Fibroblast of lung (primary cell): Measurements from ENCODE around the gene TCP11L2. TPM values are rescaled to one million over a fixed set of nuclear protein-coding genes. Genes with fewer than 3 reads are reported as not detected.

Source experiments
- DNase-seq, 2 donors: peaks; one replicate each; pipeline versions ENCODE4 v3.0.0 to v3.0.0-alpha.2; 2010; ENCODE audit warnings: low read depth in 2 of 2
- H2AFZ ChIP-seq: 2 replicates; pipeline ENCODE4 v1.5.1; 2012; ENCODE audit warnings: low read length, control low read depth, inconsistent platforms
- H3K27ac ChIP-seq: 2 replicates; pipeline ENCODE4 v1.5.1; 2011; ENCODE audit warnings: low read length, control low read depth; ENCODE audit not compliant: insufficient read depth
- H3K27me3 ChIP-seq: 2 replicates; pipeline ENCODE4 v1.5.1; 2011; ENCODE audit warnings: mild to moderate bottlenecking, low read length; ENCODE audit not compliant: control insufficient read depth, insufficient read depth
- H3K36me3 ChIP-seq: 2 replicates; pipeline ENCODE4 v1.5.1; 2011; ENCODE audit warnings: low read length; ENCODE audit not compliant: control insufficient read depth, insufficient read depth
- H3K4me1 ChIP-seq: 2 replicates; pipeline ENCODE4 v1.5.1; 2011; ENCODE audit warnings: low read length; ENCODE audit not compliant: control insufficient read depth, insufficient read depth; ENCODE audit errors: extremely low read depth
- H3K4me2 ChIP-seq: 2 replicates; pipeline ENCODE4 v1.5.1; 2011; ENCODE audit warnings: low read length, control low read depth; ENCODE audit not compliant: insufficient read depth; ENCODE audit errors: extremely low read depth
- H3K4me3 ChIP-seq, 4 experiments: fragments of 200-600 bp in 1 of 4; sonication (generic) in 1 of 4; replicated peaks in 1 of 4; 2 replicates each; pipeline ENCODE4 v1.5.1; 2011 to 2016; ENCODE audit warnings: low read length in 4 of 4, low read depth in 3 of 4, mild to moderate bottlenecking in 3 of 4, control low read depth in 2 of 4, inconsistent platforms in 1 of 4, mixed read lengths in 1 of 4; ENCODE audit not compliant: insufficient read depth in 1 of 4; ENCODE audit errors: control extremely low read depth in 1 of 4
- H3K79me2 ChIP-seq: 2 replicates; pipeline ENCODE4 v1.5.1; 2012; ENCODE audit warnings: mild to moderate bottlenecking, low read length, inconsistent platforms; ENCODE audit not compliant: control insufficient read depth, insufficient read depth
- H3K9ac ChIP-seq: 2 replicates; pipeline ENCODE4 v1.5.1; 2011; ENCODE audit warnings: mild to moderate bottlenecking, low read length, control low read depth; ENCODE audit not compliant: insufficient read depth
- H3K9me3 ChIP-seq: 2 replicates; pipeline ENCODE4 v1.5.1; 2012; ENCODE audit warnings: low read depth, low read length; ENCODE audit not compliant: control insufficient read depth, insufficient read depth
- H4K20me1 ChIP-seq: 2 replicates; pipeline ENCODE4 v1.5.1; 2011; ENCODE audit warnings: low read length; ENCODE audit not compliant: control insufficient read depth, insufficient read depth; ENCODE audit errors: extremely low read depth
- EZH2 ChIP-seq: IDR thresholded peaks from 2 replicates; pipeline ENCODE4 v1.5.1; 2012; ENCODE audit warnings: low read length, control low read depth, mild to moderate bottlenecking; ENCODE audit errors: missing control alignments
- polyA plus RNA-seq, 2 donors: library from polyadenylated mRNA; depleted of rRNA in 1 of 2; stranded (reverse) in 1 of 2; unstranded in 1 of 2; fragments of >200 nt; gene quantifications; 2 replicates each; pipeline ENCODE4 v1.2.1, GENCODE V29; 2011 to 2012; ENCODE audit warnings: missing spikeins in 1 of 2
- total RNA-seq: library from RNA; depleted of rRNA; stranded (reverse); fragments of >200 nt; gene quantifications from 2 replicates; pipeline ENCODE4 v1.2.1, GENCODE V29; 2014
- TF ChIP-seq, protein P1 (sequence below), 2 donors: IDR thresholded peaks in 1 of 2; conservative IDR thresholded peaks in 1 of 2; 1 replicate in 1 of 2; 2 replicates in 1 of 2; pipeline ENCODE4 v1.5.1; 2011 to 2012; ENCODE audit warnings: low read length in 2 of 2, control low read depth in 1 of 2, inconsistent platforms in 1 of 2, low read depth in 1 of 2, mild to moderate bottlenecking in 1 of 2

TCP11L2 gene
- total and polyA plus RNA-seq, 2 donors (not counting 1 experiment from before 2014, with no cell fraction given): 23.6 to 82.6 TPM

DNA sequence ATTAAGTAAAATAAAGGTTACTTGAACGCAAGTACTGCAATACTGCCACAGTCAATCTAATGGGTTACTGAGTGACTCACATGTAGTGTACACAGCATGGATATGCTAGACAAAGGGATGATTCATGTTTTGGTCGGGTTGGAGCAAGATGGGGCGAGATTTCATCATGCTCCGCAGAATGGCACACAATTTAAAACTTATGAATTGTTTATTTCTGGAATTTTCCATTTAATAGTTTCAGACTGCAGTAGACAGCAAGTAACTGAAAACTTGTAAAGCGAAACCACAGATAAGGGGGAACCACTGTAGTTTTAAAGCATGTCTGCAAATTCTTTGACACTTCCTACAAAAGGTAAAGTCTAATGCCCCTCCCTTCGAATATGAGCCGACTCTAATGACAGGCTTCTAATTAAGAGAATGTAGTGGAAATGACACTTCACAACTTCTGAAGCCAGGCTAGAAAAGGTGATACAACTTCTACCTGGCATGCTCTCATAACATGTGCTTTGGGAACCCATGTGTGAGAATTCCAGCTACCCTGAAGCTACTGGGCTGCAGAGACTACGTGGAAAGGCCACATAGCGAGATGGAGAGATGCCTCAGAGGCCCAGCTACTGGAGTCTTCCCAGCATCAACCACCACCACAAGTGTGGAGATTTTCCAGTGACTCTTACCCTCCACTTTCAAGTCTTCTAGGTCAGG lies 13.9 kb upstream of the TCP11L2 start:
- peaks cover 3% of the 10 kb centered on the region for H3K4me1 ChIP-seq
- peak; percentile 96 for DNase-seq
- no peaks in the 10 kb centered on the region for H3K9me3 ChIP-seq
- H3K27me3 ChIP-seq: no peaks in the 10 kb centered on the region
- no peak overlapping the region for H3K9ac ChIP-seq
- no peaks in the 10 kb centered on the region for H3K79me2 ChIP-seq
- no peak overlapping the region for H3K4me2 ChIP-seq
- TF ChIP-seq EZH2: no peak
- TF ChIP-seq, protein P1, sequence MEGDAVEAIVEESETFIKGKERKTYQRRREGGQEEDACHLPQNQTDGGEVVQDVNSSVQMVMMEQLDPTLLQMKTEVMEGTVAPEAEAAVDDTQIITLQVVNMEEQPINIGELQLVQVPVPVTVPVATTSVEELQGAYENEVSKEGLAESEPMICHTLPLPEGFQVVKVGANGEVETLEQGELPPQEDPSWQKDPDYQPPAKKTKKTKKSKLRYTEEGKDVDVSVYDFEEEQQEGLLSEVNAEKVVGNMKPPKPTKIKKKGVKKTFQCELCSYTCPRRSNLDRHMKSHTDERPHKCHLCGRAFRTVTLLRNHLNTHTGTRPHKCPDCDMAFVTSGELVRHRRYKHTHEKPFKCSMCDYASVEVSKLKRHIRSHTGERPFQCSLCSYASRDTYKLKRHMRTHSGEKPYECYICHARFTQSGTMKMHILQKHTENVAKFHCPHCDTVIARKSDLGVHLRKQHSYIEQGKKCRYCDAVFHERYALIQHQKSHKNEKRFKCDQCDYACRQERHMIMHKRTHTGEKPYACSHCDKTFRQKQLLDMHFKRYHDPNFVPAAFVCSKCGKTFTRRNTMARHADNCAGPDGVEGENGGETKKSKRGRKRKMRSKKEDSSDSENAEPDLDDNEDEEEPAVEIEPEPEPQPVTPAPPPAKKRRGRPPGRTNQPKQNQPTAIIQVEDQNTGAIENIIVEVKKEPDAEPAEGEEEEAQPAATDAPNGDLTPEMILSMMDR (conservative IDR thresholded peaks at IDR 0.05 in 1 of 2, IDR thresholded peaks at IDR 0.05 in 1 of 2; ENCODE audit: low read depth in 1 of 2, low read length in 2 of 2): no peak
- H3K4me3 ChIP-seq: no peak overlapping the region
- no peak overlapping the region for H2AFZ ChIP-seq
- no peaks in the 10 kb centered on the region for H3K36me3 ChIP-seq
- peak overlapping the region; percentile 22 for H3K27ac ChIP-seq
- no peaks in the 10 kb centered on the region for H4K20me1 ChIP-seq

DNA sequence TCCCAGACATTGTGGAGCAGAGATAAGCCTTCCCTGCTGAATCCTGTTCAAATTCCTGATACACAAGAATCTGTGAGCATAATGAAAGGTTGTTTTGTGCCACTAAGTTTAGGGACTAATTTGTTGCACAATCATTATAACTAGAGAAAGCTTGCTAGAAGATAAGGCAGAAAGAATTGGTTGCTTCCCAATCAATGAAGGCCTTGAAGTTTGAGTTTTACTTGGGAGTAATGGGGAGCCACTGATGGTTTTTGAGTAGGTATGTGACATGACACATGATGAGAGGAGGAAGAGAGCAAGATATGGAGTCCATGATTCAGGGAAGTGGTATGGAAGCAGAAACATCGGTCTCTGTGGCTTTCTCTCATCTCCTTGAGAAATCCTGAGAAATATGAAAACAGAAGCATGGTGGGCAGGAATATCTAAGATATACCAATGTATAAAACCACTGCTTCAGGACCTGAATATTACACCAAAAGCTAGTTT lies 13.3 kb upstream of the TCP11L2 start:
- peak in 1 of 2 donors; percentile 64 for DNase-seq
- Histone ChIP-seq H3K4me2 (no peak overlapping the region), H4K20me1 (no peaks in the 10 kb centered on the region), H3K4me3 (no peak overlapping the region), H2AFZ (no peak overlapping the region), H3K9ac (no peak overlapping the region), H3K36me3 (no peaks in the 10 kb centered on the region), H3K27ac (peak overlapping the region; percentile 22), H3K27me3 (no peaks in the 10 kb centered on the region), H3K9me3 (no peaks in the 10 kb centered on the region), H3K4me1 (peaks cover 3% of the 10 kb centered on the region), H3K79me2 (no peaks in the 10 kb centered on the region)
- TF ChIP-seq, protein P1 (conservative IDR thresholded peaks at IDR 0.05 in 1 of 2, IDR thresholded peaks at IDR 0.05 in 1 of 2; ENCODE audit: low read depth in 1 of 2, low read length in 2 of 2): no peak
- no peak for TF ChIP-seq EZH2

DNA sequence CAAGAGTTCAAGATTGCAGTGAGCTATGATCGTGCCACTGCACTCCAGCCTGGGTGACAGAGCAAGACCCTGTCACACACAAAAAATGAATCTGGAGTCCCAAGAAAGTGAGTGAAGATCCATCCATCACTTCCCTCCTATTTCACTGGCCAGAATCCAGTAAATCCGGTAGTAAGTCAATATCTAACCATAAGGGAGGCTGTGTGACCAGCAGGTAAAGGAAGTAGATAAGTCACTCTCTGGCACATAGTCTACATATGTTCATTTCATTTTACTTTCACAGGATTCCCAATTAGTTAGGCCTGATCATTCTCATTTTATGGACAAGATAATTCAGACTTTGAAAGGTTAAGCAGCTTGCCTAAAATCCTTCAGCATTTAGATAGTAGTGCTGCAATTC lies 11.9 kb upstream of the TCP11L2 start:
- Histone ChIP-seq H3K4me2 (no peak overlapping the region), H3K36me3 (no peaks in the 10 kb centered on the region), H3K4me3 (no peak overlapping the region), H3K27me3 (no peaks in the 10 kb centered on the region), H2AFZ (no peak overlapping the region), H3K4me1 (peaks cover 3% of the 10 kb centered on the region), H3K9ac (no peak overlapping the region), H4K20me1 (no peaks in the 10 kb centered on the region), H3K9me3 (no peaks in the 10 kb centered on the region), H3K79me2 (no peaks in the 10 kb centered on the region), H3K27ac (no peak overlapping the region)
- TF ChIP-seq EZH2: no peak
- TF ChIP-seq, protein P1 (conservative IDR thresholded peaks at IDR 0.05 in 1 of 2, IDR thresholded peaks at IDR 0.05 in 1 of 2; ENCODE audit: low read depth in 1 of 2, low read length in 2 of 2): no peak
- no peak for DNase-seq
